PC-9 (cell line): ENCODE data around the gene ACTRT2. TPM values are rescaled to one million over a fixed set of nuclear protein-coding genes. Genes with fewer than 3 reads are reported as not detected.
A peak's percentile ranks its signal among the peaks of the same experiment; 100 is the strongest.

ENCODE experiments used
- BruUV-seq: library from RNA; stranded (reverse); fragments of 400-500 nt; replicated peaks from 2 replicates; lab custom pipeline; 2021; lab: Mats Ljungman, UMichigan
- CTCF ChIA-PET: fragments of 300-600 bp; sonication (Branson Sonifier 250); formaldehyde crosslinking; loops from one replicate; lab custom pipeline; 2022; ENCODE audit warnings: antibody characterized with exemption; lab: Charles Lee
- POLR2A ChIA-PET: fragments of 300-600 bp; sonication (Branson Sonifier 250); formaldehyde crosslinking; loops from one replicate; lab custom pipeline; 2022; ENCODE audit warnings: antibody characterized with exemption; ENCODE audit not compliant: unreplicated experiment; lab: Charles Lee
- DNase-seq, 2 experiments: peaks; one replicate each; pipeline versions ENCODE4 v3.0.0 to v3.0.0-alpha.2; 2015 to 2022; ENCODE audit warnings: mixed read lengths in 1 of 2
- H2AFZ ChIP-seq: fragments of 200-600 bp; sonication (generic); 2 replicates; pipeline ENCODE4 v1.8.1; 2017; ENCODE audit warnings: antibody characterized with exemption
- H3F3A ChIP-seq: fragments of 200-600 bp; sonication (generic); 2 replicates; pipeline ENCODE4 v1.8.1; 2017; ENCODE audit warnings: antibody characterized with exemption, mild to moderate bottlenecking, low read depth; ENCODE audit not compliant: insufficient read depth
- H3K27ac ChIP-seq: fragments of 200-600 bp; sonication (generic); 2 replicates; pipeline ENCODE4 v1.6.1; 2016; ENCODE audit warnings: mixed run types
- H3K27me3 ChIP-seq: fragments of 200-600 bp; sonication (generic); 2 replicates; pipeline ENCODE4 v1.6.1; 2016; ENCODE audit warnings: low read depth, mixed run types; ENCODE audit not compliant: insufficient read depth
- H3K36me3 ChIP-seq: fragments of 200-600 bp; sonication (generic); 2 replicates; pipeline ENCODE4 v1.6.1; 2016; ENCODE audit warnings: low read depth, mixed run types
- H3K4me1 ChIP-seq: fragments of 200-600 bp; sonication (generic); replicated peaks from 2 replicates; pipeline ENCODE4 v1.6.1; 2016; ENCODE audit warnings: mixed run types; ENCODE audit not compliant: insufficient read depth
- H3K4me2 ChIP-seq: fragments of 200-600 bp; sonication (generic); 2 replicates; pipeline ENCODE4 v1.6.1; 2017; ENCODE audit warnings: mixed run types
- H3K4me3 ChIP-seq: fragments of 200-600 bp; sonication (generic); 2 replicates; pipeline ENCODE4 v1.6.1; 2016; ENCODE audit warnings: mixed run types
- H3K79me2 ChIP-seq: fragments of 200-600 bp; sonication (generic); 2 replicates; pipeline ENCODE4 v1.6.1; 2017; ENCODE audit warnings: low read depth, mixed run types
- H3K9me2 ChIP-seq: fragments of 200-600 bp; sonication (generic); 2 replicates; pipeline ENCODE4 v1.8.1; 2017; ENCODE audit warnings: mild to moderate bottlenecking; ENCODE audit not compliant: insufficient read depth
- H3K9me3 ChIP-seq: fragments of 200-600 bp; sonication (generic); 2 replicates; pipeline ENCODE4 v1.8.1; 2016; ENCODE audit warnings: low read depth; ENCODE audit not compliant: insufficient read depth
- H4K20me1 ChIP-seq: fragments of 200-600 bp; sonication (generic); 2 replicates; pipeline ENCODE4 v1.8.1; 2017; ENCODE audit not compliant: insufficient read depth
- EZH2 ChIP-seq: fragments of 200-600 bp; sonication (generic); IDR thresholded peaks from 2 replicates; pipeline ENCODE4 v1.8.0; 2017; ENCODE audit warnings: antibody characterized with exemption, low read depth
- intact Hi-C: fragments of 100-400 bp; cut with micrococcal nuclease; formaldehyde crosslinking; loops from one replicate; pipeline ENCODE4 v1.10.0; 2022; ENCODE audit not compliant: unreplicated experiment
- total RNA-seq: library from RNA; stranded (reverse); gene quantifications from 2 replicates; pipeline ENCODE4 v1.2.3, GENCODE V29; 2021
- TF ChIP-seq, protein P1 (sequence below): fragments of 200-600 bp; sonication (generic); conservative IDR thresholded peaks from 2 replicates; pipeline ENCODE4 v1.6.1; 2017; ENCODE audit warnings: mixed run types, antibody characterized with exemption, mild to moderate bottlenecking, moderate library complexity

Gene ACTRT2
- total RNA-seq, 1 experiment from 2014 or later: not detected

DNA sequence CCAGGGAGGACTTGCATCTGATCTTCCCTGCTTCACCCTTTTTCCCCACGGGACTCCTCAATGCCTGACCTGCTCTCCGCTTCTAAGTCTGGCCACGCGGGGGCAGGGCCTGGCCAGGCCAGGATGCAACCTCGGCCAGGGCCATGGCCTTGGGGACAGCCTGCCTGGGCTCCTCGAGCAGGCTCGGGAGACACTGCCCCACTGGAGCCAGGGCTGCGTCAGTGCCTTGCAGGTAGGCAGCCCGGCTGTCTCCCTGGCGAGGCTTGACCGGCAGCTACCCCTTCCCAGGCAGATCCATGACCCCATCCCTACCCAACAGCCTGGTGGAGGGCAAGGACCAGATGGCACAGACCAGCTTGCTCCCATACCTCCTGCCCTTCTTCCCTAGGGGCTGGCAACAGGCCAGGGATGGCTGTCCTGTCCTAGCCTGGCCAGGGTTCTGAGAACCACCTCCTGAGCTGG is 45.0 kb downstream of the ACTRT2 start:
- Histone ChIP-seq H3K4me2 (no peak overlapping the region), H3K9me3 (no peaks in the 10 kb centered on the region), H3K79me2 (no peaks in the 10 kb centered on the region), H4K20me1 (no peaks in the 10 kb centered on the region), H3K27ac (no peak overlapping the region), H3K4me1 (no peaks in the 10 kb centered on the region), H3K9me2 (no peaks in the 10 kb centered on the region), H3K27me3 (peaks cover 31% of the 10 kb centered on the region), H3F3A (no peaks in the 10 kb centered on the region), H3K36me3 (no peaks in the 10 kb centered on the region), H3K4me3 (no peak overlapping the region), H2AFZ (no peak overlapping the region)
- intact Hi-C loops: no loop called here
- DNase-seq: peak in 1 of 2 experiments; percentile 30
- no peak for TF ChIP-seq EZH2
- TF ChIP-seq, protein P1, sequence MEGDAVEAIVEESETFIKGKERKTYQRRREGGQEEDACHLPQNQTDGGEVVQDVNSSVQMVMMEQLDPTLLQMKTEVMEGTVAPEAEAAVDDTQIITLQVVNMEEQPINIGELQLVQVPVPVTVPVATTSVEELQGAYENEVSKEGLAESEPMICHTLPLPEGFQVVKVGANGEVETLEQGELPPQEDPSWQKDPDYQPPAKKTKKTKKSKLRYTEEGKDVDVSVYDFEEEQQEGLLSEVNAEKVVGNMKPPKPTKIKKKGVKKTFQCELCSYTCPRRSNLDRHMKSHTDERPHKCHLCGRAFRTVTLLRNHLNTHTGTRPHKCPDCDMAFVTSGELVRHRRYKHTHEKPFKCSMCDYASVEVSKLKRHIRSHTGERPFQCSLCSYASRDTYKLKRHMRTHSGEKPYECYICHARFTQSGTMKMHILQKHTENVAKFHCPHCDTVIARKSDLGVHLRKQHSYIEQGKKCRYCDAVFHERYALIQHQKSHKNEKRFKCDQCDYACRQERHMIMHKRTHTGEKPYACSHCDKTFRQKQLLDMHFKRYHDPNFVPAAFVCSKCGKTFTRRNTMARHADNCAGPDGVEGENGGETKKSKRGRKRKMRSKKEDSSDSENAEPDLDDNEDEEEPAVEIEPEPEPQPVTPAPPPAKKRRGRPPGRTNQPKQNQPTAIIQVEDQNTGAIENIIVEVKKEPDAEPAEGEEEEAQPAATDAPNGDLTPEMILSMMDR: peak; percentile 43
- POLR2A ChIA-PET: no interaction called here
- BruUV-seq: no TSS peak
- CTCF ChIA-PET: no interaction called here

DNA sequence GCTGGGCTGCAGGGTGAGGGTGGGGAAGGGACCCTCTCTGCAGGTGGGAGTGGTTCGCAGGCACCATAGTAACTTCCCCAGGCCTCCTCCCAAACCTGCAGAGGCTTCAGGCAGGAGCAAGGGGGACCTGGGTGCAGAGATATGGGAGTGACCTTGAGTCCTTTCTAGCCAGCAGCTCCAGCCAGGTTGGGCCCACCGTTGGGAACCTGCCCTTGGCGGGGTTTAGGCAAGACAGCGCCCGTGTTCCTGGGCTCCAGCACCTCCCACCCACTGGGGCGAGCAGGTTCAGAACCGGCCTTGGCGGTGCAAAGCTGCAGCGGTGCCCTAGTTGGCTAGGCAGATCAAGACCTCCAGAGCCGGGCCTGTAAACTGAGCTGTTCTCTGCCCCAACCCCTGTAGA is 45.6 kb downstream of the ACTRT2 start:
- no peak overlapping the region for H3K4me3 ChIP-seq
- H3K4me1 ChIP-seq: no peaks in the 10 kb centered on the region
- H3F3A ChIP-seq: no peaks in the 10 kb centered on the region
- ChIA-PET POLR2A (no interaction called here), CTCF (no interaction called here)
- intact Hi-C loops: no loop called here
- no peaks in the 10 kb centered on the region for H3K9me2 ChIP-seq
- H2AFZ ChIP-seq: no peak overlapping the region
- no peak overlapping the region for H3K27ac ChIP-seq
- H3K27me3 ChIP-seq: peaks cover 27% of the 10 kb centered on the region
- H3K9me3 ChIP-seq: no peaks in the 10 kb centered on the region
- no peaks in the 10 kb centered on the region for H3K79me2 ChIP-seq
- TF ChIP-seq, protein P1: no peak
- no peak for TF ChIP-seq EZH2
- H3K4me2 ChIP-seq: no peak overlapping the region
- no peak for DNase-seq
- no peaks in the 10 kb centered on the region for H3K36me3 ChIP-seq
- no peaks in the 10 kb centered on the region for H4K20me1 ChIP-seq
- BruUV-seq: no TSS peak

DNA sequence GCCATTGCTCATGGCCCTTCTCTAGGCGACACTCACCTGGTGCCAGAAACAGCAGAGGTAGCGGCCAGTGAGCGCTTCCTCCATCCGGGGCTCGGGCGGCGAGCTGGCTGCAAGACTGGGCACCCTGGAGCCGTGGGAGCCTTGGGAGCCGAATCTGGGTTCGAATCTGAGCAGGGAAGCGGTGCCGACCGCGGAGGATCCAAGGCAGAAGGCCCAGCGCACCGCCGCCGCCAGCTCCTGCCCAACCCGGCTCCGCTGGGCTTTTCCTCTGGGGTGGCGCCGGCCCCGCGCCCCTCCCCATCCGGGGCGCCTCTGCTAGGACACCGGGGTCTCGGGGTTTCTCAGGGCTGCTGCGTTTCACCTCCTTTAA is 46.0 kb downstream of the ACTRT2 start:
- intact Hi-C loops: no loop called here
- H3K4me1 ChIP-seq: no peaks in the 10 kb centered on the region
- no peaks in the 10 kb centered on the region for H3K9me3 ChIP-seq
- H3K4me2 ChIP-seq: no peak overlapping the region
- no peaks in the 10 kb centered on the region for H3K9me2 ChIP-seq
- BruUV-seq: no TSS peak
- H4K20me1 ChIP-seq: no peaks in the 10 kb centered on the region
- TF ChIP-seq EZH2: no peak
- TF ChIP-seq, protein P1: no peak
- no peaks in the 10 kb centered on the region for H3K79me2 ChIP-seq
- POLR2A ChIA-PET: no interaction called here
- DNase-seq: no peak
- CTCF ChIA-PET: no interaction called here
- no peaks in the 10 kb centered on the region for H3F3A ChIP-seq
- H3K4me3 ChIP-seq: no peak overlapping the region
- H3K27ac ChIP-seq: no peak overlapping the region
- no peak overlapping the region for H2AFZ ChIP-seq
- no peaks in the 10 kb centered on the region for H3K36me3 ChIP-seq
- peaks cover 22% of the 10 kb centered on the region for H3K27me3 ChIP-seq
